ENCODE results near the gene MAMLD1. TPM values are rescaled to one million over a fixed set of nuclear protein-coding genes. Genes with fewer than 3 reads are reported as not detected.

The MAMLD1 gene
- total and polyA plus RNA-seq, 2 donors (not counting 3 experiments of a cell fraction or from before 2014, with no cell fraction given): 2.5 to 5.6 TPM

- H2AFZ ChIP-seq (ENCODE audit: low read depth, low read length): no peak overlapping the region
- no peak for TF ChIP-seq EZH2 (IDR thresholded peaks at IDR 0.05; ENCODE audit: borderline replicate concordance, low read depth, low read length, severe bottlenecking)
- no peak for TF ChIP-seq GATA2 (IDR thresholded peaks at IDR 0.05; ENCODE audit: insufficient read depth, insufficient read length, low read depth, low read length)
- TF ChIP-seq MYC (IDR thresholded peaks at IDR 0.05; ENCODE audit: low read depth, low read length): no peak
- TF ChIP-seq JUN (IDR thresholded peaks at IDR 0.05; ENCODE audit: borderline replicate concordance, insufficient read depth, insufficient read length, low read depth): no peak
- no peak for TF ChIP-seq POLR2A (IDR thresholded peaks at IDR 0.05; ENCODE audit: low read depth, low read length)
- no peak for TF ChIP-seq FOS (IDR thresholded peaks at IDR 0.05; ENCODE audit: borderline replicate concordance, insufficient read depth, low read length)
- TF ChIP-seq MAX (IDR thresholded peaks at IDR 0.05; ENCODE audit: insufficient read depth, insufficient read length): no peak
- TF ChIP-seq CTCF (IDR thresholded peaks at IDR 0.05; ENCODE audit: extremely low read depth in 1 of 2, insufficient read depth in 1 of 2, low read depth in 1 of 2, low read length in 2 of 2): no peak
- TF ChIP-seq POLR2AphosphoS5 (IDR thresholded peaks at IDR 0.05; ENCODE audit: insufficient read depth, low read depth, low read length): no peak
- no peaks in the 10 kb centered on the region for H3K36me3 ChIP-seq (ENCODE audit: control insufficient read depth in 2 of 2, extremely low read depth in 1 of 2, insufficient read depth in 2 of 2, low read length in 2 of 2)
- no peak overlapping the region for H3K27ac ChIP-seq (ENCODE audit: insufficient read depth, low read depth, low read length)
- FAIRE-seq (no peak), DNase-seq (ENCODE audit: low read depth, low spot score) (no peak)
- dilution Hi-C loops (cut with MboI; ENCODE audit: extremely low pct_ligation_motif_present, low sequenced_read_pairs) (no loop called here), intact Hi-C loops (cut with micrococcal nuclease) (no loop called here)
- no peak overlapping the region for H3K4me3 ChIP-seq (replicated peaks in 1 of 3; ENCODE audit: insufficient read depth in 1 of 3, low read depth in 1 of 3, low read length in 3 of 3)
- H3K9me3 ChIP-seq (replicated peaks; ENCODE audit: control insufficient read depth, insufficient read depth, low read length): no peaks in the 10 kb centered on the region
- CTCF ChIA-PET: interaction anchor here (1.0 kb wide), 1 partner anchor 12 kb away, joined by 3 read pairs; no protein-coding TSS in a partner anchor
- no peaks in the 10 kb centered on the region for H3K79me2 ChIP-seq (ENCODE audit: control insufficient read depth, insufficient read depth, low read length)
- no peaks in the 10 kb centered on the region for H4K20me1 ChIP-seq (replicated peaks; ENCODE audit: control insufficient read depth, extremely low read depth, insufficient read depth, low read length)
- no peak overlapping the region for H3K9ac ChIP-seq (replicated peaks; ENCODE audit: extremely low read depth, insufficient read depth, low read length)
- no TSS peak for BruUV-seq (replicated peaks)
- H3K4me2 ChIP-seq (ENCODE audit: insufficient read depth, low read length): no peak overlapping the region
- no peaks in the 10 kb centered on the region for H3K9me1 ChIP-seq (replicated peaks; ENCODE audit: control insufficient read depth, extremely low read depth, insufficient read depth, low read length)
- H3K4me1 ChIP-seq (ENCODE audit: control insufficient read depth, extremely low read depth, insufficient read depth, low read length): no peaks in the 10 kb centered on the region
- H3K27me3 ChIP-seq (ENCODE audit: control insufficient read depth in 2 of 2, insufficient read depth in 2 of 2, low read length in 2 of 2): no peaks in the 10 kb centered on the region
- POLR2A ChIA-PET: no interaction called here
Measured at GRCh38 chrX:150473371-150473770, 110.3 kb downstream of the MAMLD1 start.

Measured in endothelial cell of umbilical vein (primary cell).